Upper lobe of left lung (tissue), 4 donors: Measurements from ENCODE around the gene PDCD6IP.

ENCODE experiments used
- CTCF ChIP-seq, 6 experiments: fragments of 450-650 bp in 4 of 6; fragments of 200-600 bp in 2 of 6; sonication (generic) in 2 of 6; IDR thresholded peaks; one replicate each; pipeline ENCODE4 v1.5.1; 2016 to 2019; ENCODE audit warnings: antibody characterized with exemption in 6 of 6
- EP300 ChIP-seq, 4 donors: sonication (generic); formaldehyde crosslinking; IDR thresholded peaks; one replicate each; pipeline ENCODE4 v1.5.1; 2017; ENCODE audit warnings: antibody characterized with exemption in 4 of 4, control low read depth in 2 of 4
- POLR2A ChIP-seq, 4 donors: fragments of 450-650 bp; IDR thresholded peaks; one replicate each; pipeline ENCODE4 v1.5.1; 2016 to 2017; ENCODE audit warnings: antibody characterized with exemption in 4 of 4, mild to moderate bottlenecking in 2 of 4
- POLR2AphosphoS5 ChIP-seq, 2 donors: sonication (generic); formaldehyde crosslinking; IDR thresholded peaks; one replicate each; pipeline ENCODE4 v1.5.1; 2017; ENCODE audit warnings: antibody characterized with exemption in 2 of 2

- TF ChIP-seq CTCF (IDR thresholded peaks at IDR 0.05) (no peak), POLR2AphosphoS5 (IDR thresholded peaks at IDR 0.05) (no peak), POLR2A (IDR thresholded peaks at IDR 0.05) (no peak), EP300 (IDR thresholded peaks at IDR 0.05) (no peak)
Measured at GRCh38 chr3:33855884-33856546, 57.6 kb downstream of the PDCD6IP start.
